AG09319 (cell line): ENCODE data around the gene TMEM179.
A peak's percentile ranks its signal among the peaks of the same experiment; 100 is the strongest.

Source experiments
- DNase-seq: peaks from one replicate; pipeline ENCODE4 v3.0.0-alpha.2; 2010; ENCODE audit warnings: low read depth; ENCODE audit errors: extremely low read depth
- TF ChIP-seq, protein P1 (sequence below): IDR thresholded peaks from 2 replicates; pipeline ENCODE4 v1.5.1; 2011; ENCODE audit warnings: low read depth, mild to moderate bottlenecking, inconsistent platforms, low read length, moderate library complexity

Gene TMEM179

GRCh38 chr14:104650057-104650980 lies 45.7 kb upstream of the TMEM179 start:
- TF ChIP-seq, protein P1, sequence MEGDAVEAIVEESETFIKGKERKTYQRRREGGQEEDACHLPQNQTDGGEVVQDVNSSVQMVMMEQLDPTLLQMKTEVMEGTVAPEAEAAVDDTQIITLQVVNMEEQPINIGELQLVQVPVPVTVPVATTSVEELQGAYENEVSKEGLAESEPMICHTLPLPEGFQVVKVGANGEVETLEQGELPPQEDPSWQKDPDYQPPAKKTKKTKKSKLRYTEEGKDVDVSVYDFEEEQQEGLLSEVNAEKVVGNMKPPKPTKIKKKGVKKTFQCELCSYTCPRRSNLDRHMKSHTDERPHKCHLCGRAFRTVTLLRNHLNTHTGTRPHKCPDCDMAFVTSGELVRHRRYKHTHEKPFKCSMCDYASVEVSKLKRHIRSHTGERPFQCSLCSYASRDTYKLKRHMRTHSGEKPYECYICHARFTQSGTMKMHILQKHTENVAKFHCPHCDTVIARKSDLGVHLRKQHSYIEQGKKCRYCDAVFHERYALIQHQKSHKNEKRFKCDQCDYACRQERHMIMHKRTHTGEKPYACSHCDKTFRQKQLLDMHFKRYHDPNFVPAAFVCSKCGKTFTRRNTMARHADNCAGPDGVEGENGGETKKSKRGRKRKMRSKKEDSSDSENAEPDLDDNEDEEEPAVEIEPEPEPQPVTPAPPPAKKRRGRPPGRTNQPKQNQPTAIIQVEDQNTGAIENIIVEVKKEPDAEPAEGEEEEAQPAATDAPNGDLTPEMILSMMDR: peak; percentile 98
- DNase-seq: peak; percentile 8

- TF ChIP-seq, protein P1: no peak
- DNase-seq: no peak
These were observed 43.0 kb upstream of the TMEM179 start for GRCh38 chr14:104647467-104648043.

DNA sequence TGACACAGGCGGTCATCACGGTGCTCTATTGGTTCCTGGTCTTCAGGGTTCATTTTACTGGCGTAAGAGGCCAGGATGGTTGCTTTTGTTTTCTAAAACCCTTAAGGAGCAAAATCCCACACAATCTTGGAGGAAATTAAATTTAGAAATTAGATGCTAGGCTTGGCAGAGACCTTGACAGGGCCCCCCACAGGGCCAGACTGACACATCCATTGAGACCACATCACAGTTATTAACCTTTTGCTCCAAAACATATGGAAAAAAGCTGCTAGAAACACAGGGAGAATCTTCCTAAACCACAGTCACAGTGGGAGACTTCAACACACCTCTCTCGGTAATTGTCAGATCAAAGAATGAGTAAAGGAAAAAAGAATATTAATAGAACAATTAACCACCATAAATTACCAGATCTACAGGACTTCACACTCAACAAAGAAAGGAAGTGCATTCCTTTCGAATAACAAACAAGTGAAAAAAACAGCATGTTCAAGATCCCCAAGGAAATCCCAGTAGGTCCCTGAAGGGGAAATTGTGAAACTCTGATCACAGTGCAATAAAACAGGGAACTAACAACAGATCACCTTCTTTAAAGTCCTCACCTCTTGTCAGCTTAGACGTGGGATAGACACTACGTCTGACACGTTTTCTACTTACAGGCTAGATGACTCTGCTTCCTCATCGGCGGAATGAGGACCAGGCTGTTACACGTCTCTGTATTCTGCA lies 40.2 kb upstream of the TMEM179 start:
- TF ChIP-seq, protein P1: no peak
- DNase-seq: no peak

DNA sequence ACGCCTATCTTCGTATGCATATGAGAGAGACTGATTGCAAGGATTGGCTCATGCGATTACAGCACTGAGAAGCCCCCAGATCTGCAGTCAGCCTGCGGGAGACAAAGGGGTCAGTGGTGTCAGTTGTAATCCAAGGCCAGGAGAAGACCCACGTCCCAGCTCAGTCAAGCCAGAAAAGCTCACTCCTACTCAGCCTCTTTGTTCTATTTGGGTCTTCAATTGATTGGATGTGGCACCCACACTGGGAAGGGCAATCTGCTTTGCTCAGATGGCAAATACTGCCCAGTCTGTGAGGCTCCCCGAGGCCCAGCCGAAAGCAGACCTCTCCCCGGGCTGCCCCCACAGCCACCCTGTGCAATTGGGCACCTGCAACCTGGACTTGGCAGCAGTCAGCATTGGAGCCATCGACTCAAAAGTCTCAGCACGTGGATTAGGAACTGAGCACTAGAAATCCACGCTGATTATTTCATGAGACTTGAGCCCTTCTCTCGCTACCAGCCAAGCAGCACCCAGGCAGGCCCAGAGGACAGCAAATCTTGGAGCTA lies 39.6 kb upstream of the TMEM179 start:
- TF ChIP-seq, protein P1: no peak
- DNase-seq: no peak

DNA sequence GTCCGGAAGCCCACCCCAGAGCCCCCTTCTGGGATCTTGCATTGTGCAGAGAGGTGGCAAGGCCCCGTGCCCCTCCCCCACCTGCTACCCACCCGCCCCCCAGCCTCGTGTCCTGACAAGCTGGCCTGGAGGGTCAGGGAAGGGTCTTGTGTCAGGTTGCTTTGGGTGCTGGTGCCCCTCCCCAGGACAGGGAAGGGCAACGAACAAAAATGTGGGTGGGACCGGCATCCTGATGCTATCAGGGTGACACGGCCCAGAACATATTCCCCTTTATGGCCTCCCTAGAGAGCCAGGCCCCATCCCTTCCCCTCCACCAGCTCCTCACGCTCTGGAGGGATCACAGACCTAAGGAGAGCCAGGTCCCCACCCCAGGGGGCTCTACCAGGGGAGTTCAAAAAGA lies 38.7 kb upstream of the TMEM179 start:
- no peak for DNase-seq
- TF ChIP-seq, protein P1: no peak

- DNase-seq: no peak
- TF ChIP-seq, protein P1: no peak
These were observed 37.9 kb upstream of the TMEM179 start for GRCh38 chr14:104642540-104642868.
